ENCODE results near the gene NPAT.
A peak's percentile ranks its signal among the peaks of the same experiment; 100 is the strongest.
"Not testable (repeated sequence)": the region's sequence is repeated elsewhere in the genome, so short reads cannot be mapped to it uniquely, and the experiment has no call there.

NPAT gene

GRCh38 chr11:108148556-108148955, 73.9 kb downstream of the NPAT start:
- H3K9ac ChIP-seq (ENCODE audit: low read depth, low read length), result no peak overlapping the region
- H3K27ac ChIP-seq (ENCODE audit: low read depth, low read length), result no peak overlapping the region
- H3K4me3 ChIP-seq (ENCODE audit: low read length), result no peak overlapping the region
- over 99% methylated on average over 3 of the region's 3 CpGs for WGBS
- H3K9me3 ChIP-seq (ENCODE audit: insufficient read depth, low read depth, low read length), result no peaks in the 10 kb centered on the region
- H3K36me3 ChIP-seq (ENCODE audit: insufficient read depth, low read length), result peaks cover 96% of the 10 kb centered on the region
- no peaks in the 10 kb centered on the region for H3K27me3 ChIP-seq (ENCODE audit: insufficient read depth, low read length)
- no peaks in the 10 kb centered on the region for H3K4me1 ChIP-seq (ENCODE audit: insufficient read depth, low read length)

- WGBS, result 100% methylated on average over 1 of the region's 1 CpG
- H3K4me1 ChIP-seq (ENCODE audit: insufficient read depth, low read length), result no peaks in the 10 kb centered on the region
- H3K36me3 ChIP-seq (ENCODE audit: insufficient read depth, low read length), result peaks cover 96% of the 10 kb centered on the region
- H3K27ac ChIP-seq (ENCODE audit: low read depth, low read length), result no peak overlapping the region
- no peaks in the 10 kb centered on the region for H3K27me3 ChIP-seq (ENCODE audit: insufficient read depth, low read length)
- H3K4me3 ChIP-seq (ENCODE audit: low read length), result no peak overlapping the region
- no peak overlapping the region for H3K9ac ChIP-seq (ENCODE audit: low read depth, low read length)
- H3K9me3 ChIP-seq (ENCODE audit: insufficient read depth, low read depth, low read length), result no peaks in the 10 kb centered on the region
Observed at GRCh38 chr11:108147150-108147549, 75.3 kb downstream of the NPAT start.

GRCh38 chr11:108144615-108145014, 77.8 kb downstream of the NPAT start:
- no peaks in the 10 kb centered on the region for H3K4me1 ChIP-seq (ENCODE audit: insufficient read depth, low read length)
- no peaks in the 10 kb centered on the region for H3K9me3 ChIP-seq (ENCODE audit: insufficient read depth, low read depth, low read length)
- H3K4me3 ChIP-seq (ENCODE audit: low read length), result no peak overlapping the region
- H3K9ac ChIP-seq (ENCODE audit: low read depth, low read length), result no peak overlapping the region
- WGBS, result 97% methylated on average over 3 of the region's 3 CpGs
- H3K27me3 ChIP-seq (ENCODE audit: insufficient read depth, low read length), result no peaks in the 10 kb centered on the region
- no peak overlapping the region for H3K27ac ChIP-seq (ENCODE audit: low read depth, low read length)
- H3K36me3 ChIP-seq (ENCODE audit: insufficient read depth, low read length), result peaks cover 91% of the 10 kb centered on the region

GRCh38 chr11:108142304-108142703, 80.1 kb downstream of the NPAT start:
- 90% methylated on average over 7 of the region's 7 CpGs for WGBS

GRCh38 chr11:108137212-108137611, 85.2 kb downstream of the NPAT start:
- H3K27ac ChIP-seq (ENCODE audit: low read depth, low read length), result no peak overlapping the region
- H3K4me1 ChIP-seq (ENCODE audit: insufficient read depth, low read length), result no peaks in the 10 kb centered on the region
- H3K9ac ChIP-seq (ENCODE audit: low read depth, low read length), result no peak overlapping the region
- 97% methylated on average over 1 of the region's 1 CpG for WGBS
- no peaks in the 10 kb centered on the region for H3K9me3 ChIP-seq (ENCODE audit: insufficient read depth, low read depth, low read length)
- peaks cover 48% of the 10 kb centered on the region for H3K36me3 ChIP-seq (ENCODE audit: insufficient read depth, low read length)
- no peak overlapping the region for H3K4me3 ChIP-seq (ENCODE audit: low read length)
- H3K27me3 ChIP-seq (ENCODE audit: insufficient read depth, low read length), result no peaks in the 10 kb centered on the region

More at GRCh38 chr11:108142304-108142703, 80.1 kb downstream of the NPAT start:
- no peaks in the 10 kb centered on the region for H3K9me3 ChIP-seq (ENCODE audit: insufficient read depth, low read depth, low read length)
- no peak overlapping the region for H3K27ac ChIP-seq (ENCODE audit: low read depth, low read length)
- H3K4me3 ChIP-seq (ENCODE audit: low read length), result no peak overlapping the region
- H3K4me1 ChIP-seq (ENCODE audit: insufficient read depth, low read length), result no peaks in the 10 kb centered on the region
- H3K36me3 ChIP-seq (ENCODE audit: insufficient read depth, low read length), result peaks cover 73% of the 10 kb centered on the region
- no peaks in the 10 kb centered on the region for H3K27me3 ChIP-seq (ENCODE audit: insufficient read depth, low read length)
- no peak overlapping the region for H3K9ac ChIP-seq (ENCODE audit: low read depth, low read length)

- Histone ChIP-seq H3K4me3 (ENCODE audit: low read length) (no peak overlapping the region), H3K27me3 (ENCODE audit: insufficient read depth, low read length) (no peaks in the 10 kb centered on the region), H3K9ac (ENCODE audit: low read depth, low read length) (no peak overlapping the region), H3K9me3 (ENCODE audit: insufficient read depth, low read depth, low read length) (no peaks in the 10 kb centered on the region), H3K36me3 (ENCODE audit: insufficient read depth, low read length) (peaks cover 37% of the 10 kb centered on the region), H3K4me1 (ENCODE audit: insufficient read depth, low read length) (no peaks in the 10 kb centered on the region), H3K27ac (ENCODE audit: low read depth, low read length) (no peak overlapping the region)
- 91% methylated on average over 2 of the region's 2 CpGs for WGBS
Observed at GRCh38 chr11:108135845-108136544, 86.4 kb downstream of the NPAT start.

- not testable (repeated sequence) for H3K27me3 ChIP-seq (ENCODE audit: insufficient read depth, low read length); H3K9ac ChIP-seq (ENCODE audit: low read depth, low read length); H3K4me1 ChIP-seq (ENCODE audit: insufficient read depth, low read length); H3K4me3 ChIP-seq (ENCODE audit: low read length); H3K9me3 ChIP-seq (ENCODE audit: insufficient read depth, low read depth, low read length); H3K27ac ChIP-seq (ENCODE audit: low read depth, low read length)
- peaks cover 22% of the 10 kb centered on the region for H3K36me3 ChIP-seq (ENCODE audit: insufficient read depth, low read length)
- 93% methylated on average over 2 of the region's 2 CpGs for WGBS
Observed at GRCh38 chr11:108132993-108133538, 89.4 kb downstream of the NPAT start.

GRCh38 chr11:108131993-108132392, 90.4 kb downstream of the NPAT start:
- no peak overlapping the region for H3K9ac ChIP-seq (ENCODE audit: low read depth, low read length)
- no peaks in the 10 kb centered on the region for H3K4me1 ChIP-seq (ENCODE audit: insufficient read depth, low read length)
- H3K9me3 ChIP-seq (ENCODE audit: insufficient read depth, low read depth, low read length), result no peaks in the 10 kb centered on the region
- no peaks in the 10 kb centered on the region for H3K27me3 ChIP-seq (ENCODE audit: insufficient read depth, low read length)
- H3K4me3 ChIP-seq (ENCODE audit: low read length), result no peak overlapping the region
- H3K27ac ChIP-seq (ENCODE audit: low read depth, low read length), result no peak overlapping the region
- peaks cover 20% of the 10 kb centered on the region for H3K36me3 ChIP-seq (ENCODE audit: insufficient read depth, low read length)
- WGBS, result 100% methylated on average over 1 of the region's 1 CpG

GRCh38 chr11:108128772-108129171, 93.7 kb downstream of the NPAT start:
- no peak overlapping the region for H3K4me3 ChIP-seq (ENCODE audit: low read length)
- no peak overlapping the region for H3K9ac ChIP-seq (ENCODE audit: low read depth, low read length)
- no peak overlapping the region for H3K27ac ChIP-seq (ENCODE audit: low read depth, low read length)
- WGBS, result 90% methylated on average over 2 of the region's 2 CpGs
- H3K36me3 ChIP-seq (ENCODE audit: insufficient read depth, low read length), result peaks cover 2% of the 10 kb centered on the region; the same call in 1 of the 2 replicates
- H3K9me3 ChIP-seq (ENCODE audit: insufficient read depth, low read depth, low read length), result no peaks in the 10 kb centered on the region
- H3K4me1 ChIP-seq (ENCODE audit: insufficient read depth, low read length), result no peaks in the 10 kb centered on the region
- no peaks in the 10 kb centered on the region for H3K27me3 ChIP-seq (ENCODE audit: insufficient read depth, low read length)

GRCh38 chr11:108125096-108125495, 97.3 kb downstream of the NPAT start:
- no peaks in the 10 kb centered on the region for H3K36me3 ChIP-seq (ENCODE audit: insufficient read depth, low read length)
- peaks cover 8% of the 10 kb centered on the region; the same call in 1 of the 2 replicates for H3K4me1 ChIP-seq (ENCODE audit: insufficient read depth, low read length)
- H3K9ac ChIP-seq (ENCODE audit: low read depth, low read length), result no peak overlapping the region
- 97% methylated on average over 5 of the region's 5 CpGs for WGBS
- H3K9me3 ChIP-seq (ENCODE audit: insufficient read depth, low read depth, low read length), result no peaks in the 10 kb centered on the region
- H3K27ac ChIP-seq (ENCODE audit: low read depth, low read length), result no peak overlapping the region
- no peak overlapping the region for H3K4me3 ChIP-seq (ENCODE audit: low read length)
- peaks cover 14% of the 10 kb centered on the region for H3K27me3 ChIP-seq (ENCODE audit: insufficient read depth, low read length)

- no peak overlapping the region for H3K27ac ChIP-seq (ENCODE audit: low read depth, low read length)
- H3K27me3 ChIP-seq (ENCODE audit: insufficient read depth, low read length), result peaks cover 14% of the 10 kb centered on the region
- peaks cover 8% of the 10 kb centered on the region; the same call in 1 of the 2 replicates for H3K4me1 ChIP-seq (ENCODE audit: insufficient read depth, low read length)
- H3K9ac ChIP-seq (ENCODE audit: low read depth, low read length), result peak overlapping the region; percentile 80; the same call in 1 of the 2 replicates
- H3K4me3 ChIP-seq (ENCODE audit: low read length), result peak overlapping the region; percentile 85
- no peaks in the 10 kb centered on the region for H3K36me3 ChIP-seq (ENCODE audit: insufficient read depth, low read length)
- 54% methylated on average over 9 of the region's 9 CpGs for WGBS
- H3K9me3 ChIP-seq (ENCODE audit: insufficient read depth, low read depth, low read length), result no peaks in the 10 kb centered on the region
Observed at GRCh38 chr11:108122166-108122628, 100.2 kb downstream of the NPAT start.
